Breast epithelium (tissue), 3 donors: ENCODE results near the gene MRPS15.

Source experiments
- CTCF ChIP-seq, 3 donors: fragments of 450-650 bp; IDR thresholded peaks; one replicate each; pipeline ENCODE4 v1.5.1; 2016 to 2017; ENCODE audit warnings: antibody characterized with exemption in 3 of 3, mild to moderate bottlenecking in 3 of 3, moderate library complexity in 3 of 3
- POLR2AphosphoS5 ChIP-seq, 3 donors: sonication (generic); formaldehyde crosslinking; IDR thresholded peaks; one replicate each; pipeline ENCODE4 v1.6.1; 2017; ENCODE audit warnings: antibody characterized with exemption in 3 of 3

GRCh38 chr1:36508257-36508656 is 44.1 kb upstream of the MRPS15 start:
- TF ChIP-seq CTCF (IDR thresholded peaks at IDR 0.05), result no peak
- TF ChIP-seq POLR2AphosphoS5 (IDR thresholded peaks at IDR 0.05), result no peak
